Thoracic aorta (tissue), 2 donors: Measurements from ENCODE around the gene DGKI. TPM values are rescaled to one million over a fixed set of nuclear protein-coding genes. Genes with fewer than 3 reads are reported as not detected.

Source experiments
- ATAC-seq: fragments of 150-250 bp; one replicate; pipeline ENCODE4 v1.8.0; 2017; ENCODE audit warnings: low read depth; ENCODE audit not compliant: insufficient number of reproducible peaks, low FRiP score
- DNase-seq: peaks from one replicate; pipeline ENCODE4 v3.0.0-alpha.2; 2020; ENCODE audit warnings: low spot score
- H3K27ac ChIP-seq, 2 donors: fragments of 200-600 bp; sonication (generic); 1 replicate in 1 of 2; 2 replicates in 1 of 2; pipeline ENCODE4 v1.5.1; 2016; ENCODE audit warnings: mild to moderate bottlenecking in 2 of 2, moderate library complexity in 2 of 2
- H3K27me3 ChIP-seq: fragments of 200-600 bp; sonication (generic); replicated peaks from 2 replicates; pipeline ENCODE4 v1.6.0; 2016; ENCODE audit warnings: mild to moderate bottlenecking; ENCODE audit not compliant: insufficient read depth
- H3K36me3 ChIP-seq: fragments of 200-600 bp; sonication (generic); one replicate; pipeline ENCODE4 v1.5.1; 2016
- H3K4me1 ChIP-seq, 2 donors: fragments of 200-600 bp; sonication (generic); 1 replicate in 1 of 2; 2 replicates in 1 of 2; pipeline versions ENCODE4 v1.5.1 to v1.6.0; 2016; ENCODE audit warnings: low read depth in 2 of 2, mild to moderate bottlenecking in 1 of 2; ENCODE audit not compliant: control insufficient read depth in 1 of 2
- H3K4me3 ChIP-seq: fragments of 200-600 bp; sonication (generic); 2 replicates; pipeline ENCODE4 v1.5.1; 2016; ENCODE audit warnings: mild to moderate bottlenecking
- H3K9me3 ChIP-seq: fragments of 200-600 bp; sonication (generic); 2 replicates; pipeline ENCODE4 v1.5.1; 2016
- total RNA-seq, 2 donors: library from RNA; depleted of rRNA; stranded (reverse); fragments of >200 nt; gene quantifications; one replicate each; pipeline versions ENCODE4 v1.1.0 to v1.2.3, GENCODE V29; 2016
- TF ChIP-seq, protein P1 (sequence below): fragments of 200-600 bp; sonication (generic); IDR thresholded peaks from one replicate; pipeline ENCODE4 v1.5.1; 2019; ENCODE audit warnings: antibody characterized with exemption

DGKI gene
- total RNA-seq, 2 donors from 2014 or later = 10.3 to 22.3 TPM

DNA sequence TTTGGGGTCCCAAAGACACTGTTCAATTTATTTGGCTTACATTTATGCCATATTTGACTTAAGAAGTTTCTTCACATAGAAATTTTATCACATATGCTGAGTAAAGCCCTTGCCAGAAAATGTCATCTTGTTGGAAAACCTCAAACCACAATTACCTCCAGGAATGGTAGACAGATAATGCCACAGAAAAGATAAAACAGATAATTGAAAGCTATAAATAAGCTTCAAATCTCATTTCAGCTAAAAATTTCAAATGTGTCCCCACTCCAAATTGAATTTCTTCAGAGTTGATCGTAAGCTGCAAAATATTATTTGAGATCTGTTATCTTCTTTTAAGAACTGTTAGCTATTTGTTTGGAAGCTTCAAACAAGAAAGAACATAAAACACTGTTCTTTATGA, 326.8 kb downstream of the DGKI start:
- H3K27ac ChIP-seq = no peak overlapping the region
- no peak for ATAC-seq
- no peak overlapping the region for H3K4me3 ChIP-seq
- H3K27me3 ChIP-seq = no peaks in the 10 kb centered on the region
- no peaks in the 10 kb centered on the region for H3K9me3 ChIP-seq
- no peaks in the 10 kb centered on the region for H3K4me1 ChIP-seq
- no peaks in the 10 kb centered on the region for H3K36me3 ChIP-seq
- TF ChIP-seq, protein P1, sequence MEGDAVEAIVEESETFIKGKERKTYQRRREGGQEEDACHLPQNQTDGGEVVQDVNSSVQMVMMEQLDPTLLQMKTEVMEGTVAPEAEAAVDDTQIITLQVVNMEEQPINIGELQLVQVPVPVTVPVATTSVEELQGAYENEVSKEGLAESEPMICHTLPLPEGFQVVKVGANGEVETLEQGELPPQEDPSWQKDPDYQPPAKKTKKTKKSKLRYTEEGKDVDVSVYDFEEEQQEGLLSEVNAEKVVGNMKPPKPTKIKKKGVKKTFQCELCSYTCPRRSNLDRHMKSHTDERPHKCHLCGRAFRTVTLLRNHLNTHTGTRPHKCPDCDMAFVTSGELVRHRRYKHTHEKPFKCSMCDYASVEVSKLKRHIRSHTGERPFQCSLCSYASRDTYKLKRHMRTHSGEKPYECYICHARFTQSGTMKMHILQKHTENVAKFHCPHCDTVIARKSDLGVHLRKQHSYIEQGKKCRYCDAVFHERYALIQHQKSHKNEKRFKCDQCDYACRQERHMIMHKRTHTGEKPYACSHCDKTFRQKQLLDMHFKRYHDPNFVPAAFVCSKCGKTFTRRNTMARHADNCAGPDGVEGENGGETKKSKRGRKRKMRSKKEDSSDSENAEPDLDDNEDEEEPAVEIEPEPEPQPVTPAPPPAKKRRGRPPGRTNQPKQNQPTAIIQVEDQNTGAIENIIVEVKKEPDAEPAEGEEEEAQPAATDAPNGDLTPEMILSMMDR = no peak
- no peak for DNase-seq

DNA sequence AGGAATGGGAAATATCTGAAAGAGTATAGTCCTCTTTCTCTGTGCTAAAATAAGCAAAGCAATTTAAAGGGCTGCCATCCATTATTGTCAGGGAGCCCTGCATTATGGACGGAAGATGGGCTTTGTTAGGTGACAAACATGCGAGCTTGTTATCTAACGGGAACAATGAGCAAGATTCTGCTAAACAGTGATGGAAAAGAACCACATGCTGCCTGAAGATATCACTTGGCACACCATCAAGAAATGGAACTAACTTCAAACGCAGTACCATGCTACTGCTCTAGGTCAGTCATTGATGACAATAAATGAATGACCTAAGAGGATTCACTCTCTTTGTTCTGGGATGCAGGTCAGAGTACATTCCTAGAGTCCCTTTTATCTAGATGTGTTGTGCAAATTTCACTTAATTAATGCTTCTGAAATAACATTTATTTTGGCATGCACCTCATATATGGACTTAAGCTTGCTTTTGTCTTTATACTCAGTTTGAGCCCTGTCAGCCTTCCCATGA, 327.5 kb downstream of the DGKI start:
- Histone ChIP-seq H3K27me3 (no peaks in the 10 kb centered on the region), H3K4me1 (no peaks in the 10 kb centered on the region), H3K4me3 (no peak overlapping the region), H3K36me3 (no peaks in the 10 kb centered on the region), H3K9me3 (no peaks in the 10 kb centered on the region), H3K27ac (no peak overlapping the region)
- no peak for DNase-seq
- no peak for ATAC-seq
- TF ChIP-seq, protein P1 = no peak

DNA sequence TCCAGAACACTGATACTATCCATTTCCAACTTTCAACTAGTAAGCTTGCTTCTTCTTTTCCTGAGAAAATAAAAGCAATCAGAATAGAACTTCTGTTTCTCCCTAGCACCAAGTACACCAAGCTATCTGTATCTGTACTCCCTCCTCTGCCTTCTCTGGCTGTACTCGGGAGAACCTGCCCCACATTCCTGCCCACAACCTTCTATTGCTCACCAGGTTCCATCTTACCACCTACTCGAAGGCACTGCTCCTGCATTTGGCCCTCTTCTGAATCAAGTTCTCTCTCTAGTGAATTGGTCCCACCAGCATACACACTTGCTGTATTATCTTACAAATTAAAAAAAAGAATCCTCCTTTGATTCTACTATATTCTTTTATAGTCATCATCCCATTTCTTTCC, 333.7 kb downstream of the DGKI start:
- no peaks in the 10 kb centered on the region for H3K36me3 ChIP-seq
- H3K27ac ChIP-seq = no peak overlapping the region
- ATAC-seq = no peak
- no peaks in the 10 kb centered on the region for H3K4me1 ChIP-seq
- H3K9me3 ChIP-seq = no peaks in the 10 kb centered on the region
- H3K4me3 ChIP-seq = no peak overlapping the region
- DNase-seq = no peak
- H3K27me3 ChIP-seq = no peaks in the 10 kb centered on the region
- TF ChIP-seq, protein P1 = no peak

DNA sequence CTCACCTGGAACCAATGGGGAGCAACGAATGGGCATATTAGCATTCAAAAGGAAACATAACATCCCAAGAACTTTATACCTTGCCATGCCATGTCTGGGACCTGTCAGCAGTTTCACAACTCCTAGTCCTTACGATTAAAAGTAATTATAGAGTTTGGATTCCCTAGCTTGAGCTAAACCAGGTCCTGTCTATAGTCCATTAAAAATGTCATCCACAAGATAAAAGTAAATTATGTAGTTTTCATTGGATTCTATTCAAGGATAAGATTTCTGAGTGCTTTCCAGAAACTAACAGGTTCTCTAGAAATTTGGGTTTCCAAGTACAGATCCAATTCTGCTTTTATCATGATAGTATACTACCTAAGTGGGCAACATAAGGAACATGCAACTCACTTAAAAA, 339.7 kb downstream of the DGKI start:
- no peak for DNase-seq
- no peaks in the 10 kb centered on the region for H3K4me1 ChIP-seq
- H3K27me3 ChIP-seq = no peaks in the 10 kb centered on the region
- no peaks in the 10 kb centered on the region for H3K36me3 ChIP-seq
- TF ChIP-seq, protein P1 = no peak
- H3K4me3 ChIP-seq = no peak overlapping the region
- H3K27ac ChIP-seq = no peak overlapping the region
- no peaks in the 10 kb centered on the region for H3K9me3 ChIP-seq
- no peak for ATAC-seq

DNA sequence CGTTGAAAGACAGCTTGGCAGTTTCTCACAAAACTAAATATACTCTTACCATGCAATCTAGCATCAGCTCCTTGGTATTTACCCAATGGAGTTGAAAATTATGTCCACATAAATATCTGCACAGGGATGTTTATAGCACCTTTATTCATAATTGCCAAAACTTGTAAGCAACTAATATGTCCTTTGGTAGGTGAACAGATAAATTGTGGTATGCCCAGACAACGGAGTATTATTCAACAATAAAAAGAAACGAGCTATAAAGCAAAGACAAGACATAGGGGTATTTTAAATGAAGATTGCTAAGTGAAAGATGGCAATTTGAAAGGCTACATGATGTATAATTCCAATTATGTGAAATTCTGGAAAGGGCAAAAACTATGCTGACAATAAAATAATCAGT, 340.7 kb downstream of the DGKI start:
- H3K4me1 ChIP-seq = no peaks in the 10 kb centered on the region
- TF ChIP-seq, protein P1 = no peak
- no peaks in the 10 kb centered on the region for H3K36me3 ChIP-seq
- no peak overlapping the region for H3K27ac ChIP-seq
- no peak for ATAC-seq
- no peak for DNase-seq
- H3K4me3 ChIP-seq = no peak overlapping the region
- no peaks in the 10 kb centered on the region for H3K9me3 ChIP-seq
- no peaks in the 10 kb centered on the region for H3K27me3 ChIP-seq
